GM19025 (cell line): Measurements from ENCODE around the gene CXorf51A.
"Not testable (repeated sequence)": the region's sequence is repeated elsewhere in the genome, so short reads cannot be mapped to it uniquely, and the experiment has no call there.

Experiments used
- ATAC-seq: cut with Tn5 transposase; IDR thresholded peaks from one replicate; pipeline ENCODE4 v1.9.1; 2021; ENCODE audit warnings: mild to moderate bottlenecking, low read depth, moderate library complexity; ENCODE audit not compliant: unreplicated experiment

Gene CXorf51A

GRCh38 chrX:146814644-146815043 is at the start of gene CXorf51A:
Gene CXorf51A, minus strand, starts transcription at chrX:146814744. Its CDS starts 21 bp downstream, at chrX:146814723.
- not testable (repeated sequence) for ATAC-seq

- no peak for ATAC-seq
Observed at GRCh38 chrX:146863566-146863965, 49.0 kb upstream of the CXorf51A start.

- no peak for ATAC-seq
Observed at GRCh38 chrX:146854281-146854680, 39.7 kb upstream of the CXorf51A start.

- no peak for ATAC-seq
Observed at GRCh38 chrX:146831994-146832393, 17.4 kb upstream of the CXorf51A start.

DNA sequence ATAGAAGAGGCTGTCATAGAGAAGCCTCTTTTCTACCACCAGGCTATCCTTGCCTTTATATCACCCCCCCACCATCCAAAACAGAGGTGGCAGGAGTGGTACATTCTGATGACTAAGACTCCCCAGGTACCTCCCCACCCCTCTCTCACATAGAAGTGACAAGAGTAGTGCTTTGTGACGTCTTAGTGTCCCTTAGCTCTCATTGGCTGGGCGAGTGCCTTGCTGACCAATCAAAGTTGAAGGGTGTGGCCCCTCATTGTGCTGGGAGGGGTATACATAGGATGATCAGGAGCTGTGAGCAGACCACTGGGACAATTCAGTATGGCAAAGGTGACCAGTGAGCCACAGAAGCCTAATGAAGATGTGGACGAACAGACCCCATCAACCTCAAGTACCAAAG is 5.1 kb downstream of the CXorf51A start, which contains the start of gene CXorf51B:
Gene CXorf51B (plus strand): TSS at position 301 of the 400 bp plus-strand sequence. CDS start 21 bp downstream, at position 322.
- ATAC-seq, result not testable (repeated sequence)
